ENCODE data around the gene APLP2.

DNA sequence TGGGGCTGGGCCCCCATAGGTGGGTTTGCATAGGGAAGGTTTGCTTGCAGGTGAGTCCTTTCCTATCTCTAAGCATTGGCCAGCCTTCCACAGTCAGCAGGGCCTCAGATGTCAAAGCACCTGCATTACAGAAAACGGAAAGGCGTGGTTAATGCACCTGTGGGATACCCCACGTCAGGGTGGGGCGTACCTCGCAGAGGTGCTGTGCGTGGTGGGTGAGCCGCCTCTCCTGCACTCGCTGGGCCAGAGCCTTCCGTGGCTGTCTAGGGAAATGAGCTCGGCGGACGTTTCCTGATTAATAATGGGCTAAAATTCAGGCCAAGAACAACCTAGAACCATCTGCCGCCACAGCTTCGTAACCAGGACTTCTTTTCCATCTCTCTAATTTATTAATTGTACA, 122.2 kb downstream of the APLP2 start:
- TF ChIP-seq, protein P1, sequence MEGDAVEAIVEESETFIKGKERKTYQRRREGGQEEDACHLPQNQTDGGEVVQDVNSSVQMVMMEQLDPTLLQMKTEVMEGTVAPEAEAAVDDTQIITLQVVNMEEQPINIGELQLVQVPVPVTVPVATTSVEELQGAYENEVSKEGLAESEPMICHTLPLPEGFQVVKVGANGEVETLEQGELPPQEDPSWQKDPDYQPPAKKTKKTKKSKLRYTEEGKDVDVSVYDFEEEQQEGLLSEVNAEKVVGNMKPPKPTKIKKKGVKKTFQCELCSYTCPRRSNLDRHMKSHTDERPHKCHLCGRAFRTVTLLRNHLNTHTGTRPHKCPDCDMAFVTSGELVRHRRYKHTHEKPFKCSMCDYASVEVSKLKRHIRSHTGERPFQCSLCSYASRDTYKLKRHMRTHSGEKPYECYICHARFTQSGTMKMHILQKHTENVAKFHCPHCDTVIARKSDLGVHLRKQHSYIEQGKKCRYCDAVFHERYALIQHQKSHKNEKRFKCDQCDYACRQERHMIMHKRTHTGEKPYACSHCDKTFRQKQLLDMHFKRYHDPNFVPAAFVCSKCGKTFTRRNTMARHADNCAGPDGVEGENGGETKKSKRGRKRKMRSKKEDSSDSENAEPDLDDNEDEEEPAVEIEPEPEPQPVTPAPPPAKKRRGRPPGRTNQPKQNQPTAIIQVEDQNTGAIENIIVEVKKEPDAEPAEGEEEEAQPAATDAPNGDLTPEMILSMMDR (IDR thresholded peaks at IDR 0.05): no peak
- TF ChIP-seq ZFX (IDR thresholded peaks at IDR 0.05; ENCODE audit: borderline replicate concordance): no peak
